GM19023 (cell line): ENCODE results near the gene SAMSN1.
A peak's percentile ranks its signal among the peaks of the same experiment; 100 is the strongest.
"Not testable (repeated sequence)": the region's sequence is repeated elsewhere in the genome, so short reads cannot be mapped to it uniquely, and the experiment has no call there.

Source experiments
- ATAC-seq: cut with Tn5 transposase; IDR thresholded peaks from one replicate; pipeline ENCODE4 v1.9.1; 2021; ENCODE audit warnings: mild to moderate bottlenecking, moderate library complexity; ENCODE audit not compliant: unreplicated experiment

SAMSN1 gene

DNA sequence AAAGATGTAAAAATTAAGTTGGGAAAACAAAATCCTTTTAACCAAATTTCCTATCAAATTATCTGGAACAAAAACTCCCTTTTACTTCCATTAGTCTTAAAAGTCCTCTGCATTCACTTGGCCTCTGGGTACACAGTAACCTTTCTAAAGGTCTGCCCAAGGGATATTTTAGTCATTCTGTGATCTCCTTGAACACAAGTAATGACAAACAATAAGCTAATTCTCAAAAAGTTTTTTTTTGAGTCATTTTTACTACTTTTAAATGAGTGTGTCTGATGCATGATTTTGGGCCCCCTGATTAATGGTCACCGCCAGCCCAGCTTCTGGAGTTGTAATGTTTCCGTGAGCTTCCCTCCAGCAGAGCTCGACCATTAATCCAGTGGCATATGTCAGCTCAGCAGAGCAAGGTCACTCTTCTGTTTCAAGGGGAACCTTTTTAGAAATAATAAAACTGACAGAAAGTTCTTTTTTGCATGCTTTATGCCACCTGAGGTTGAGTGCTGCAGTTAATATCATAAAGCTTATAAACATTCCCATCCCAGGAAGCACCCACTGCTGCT is 14.3 kb downstream of the SAMSN1 start:
- no peak for ATAC-seq

GRCh38 chr21:14530592-14530991 is 15.5 kb downstream of the SAMSN1 start:
- ATAC-seq: no peak

- ATAC-seq: no peak
Measured at GRCh38 chr21:14528815-14529214, 17.3 kb downstream of the SAMSN1 start.

DNA sequence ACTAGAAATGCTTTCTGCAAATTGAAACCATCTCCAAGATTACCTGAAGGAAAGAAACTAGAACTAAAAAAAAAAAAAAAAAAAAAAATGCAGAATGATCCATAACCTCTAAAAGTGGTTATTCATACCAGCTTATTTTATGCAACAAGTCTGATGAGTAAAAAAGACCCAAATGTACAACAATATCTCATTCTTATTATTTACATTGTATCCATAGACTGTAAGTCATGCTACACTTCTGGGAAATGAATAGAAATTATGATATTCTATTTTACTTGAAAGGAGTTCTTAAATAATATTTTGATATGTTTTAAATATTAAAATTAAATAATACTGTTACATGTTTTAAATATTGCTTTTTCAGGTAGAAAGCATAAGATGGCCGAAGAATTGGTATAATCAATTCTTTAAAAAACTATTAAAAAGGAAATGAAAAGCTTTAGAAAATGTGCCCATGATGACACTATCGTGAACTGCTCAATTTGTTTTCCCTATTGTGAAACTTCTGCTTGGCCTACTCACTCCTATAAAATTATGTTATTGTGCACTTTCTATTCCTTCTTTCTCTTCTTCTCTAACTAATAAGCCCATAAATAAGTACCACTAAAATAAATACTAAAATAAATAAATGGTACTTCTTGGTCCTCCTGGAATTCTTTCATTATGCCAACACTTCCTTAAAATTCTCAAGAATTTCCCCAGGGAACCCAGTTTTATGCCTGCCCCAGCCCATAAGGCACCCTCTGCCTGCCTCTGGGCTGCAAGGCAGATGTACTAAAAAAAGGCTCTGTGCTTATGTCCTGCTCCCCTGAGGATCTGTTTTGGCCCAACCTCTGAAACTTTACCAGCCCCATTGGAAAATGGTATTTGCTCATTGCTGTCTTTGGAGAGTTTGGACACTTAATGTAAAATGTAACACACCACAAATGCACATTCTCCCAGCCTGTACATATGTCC is 18.1 kb downstream of the SAMSN1 start:
- no peak for ATAC-seq

DNA sequence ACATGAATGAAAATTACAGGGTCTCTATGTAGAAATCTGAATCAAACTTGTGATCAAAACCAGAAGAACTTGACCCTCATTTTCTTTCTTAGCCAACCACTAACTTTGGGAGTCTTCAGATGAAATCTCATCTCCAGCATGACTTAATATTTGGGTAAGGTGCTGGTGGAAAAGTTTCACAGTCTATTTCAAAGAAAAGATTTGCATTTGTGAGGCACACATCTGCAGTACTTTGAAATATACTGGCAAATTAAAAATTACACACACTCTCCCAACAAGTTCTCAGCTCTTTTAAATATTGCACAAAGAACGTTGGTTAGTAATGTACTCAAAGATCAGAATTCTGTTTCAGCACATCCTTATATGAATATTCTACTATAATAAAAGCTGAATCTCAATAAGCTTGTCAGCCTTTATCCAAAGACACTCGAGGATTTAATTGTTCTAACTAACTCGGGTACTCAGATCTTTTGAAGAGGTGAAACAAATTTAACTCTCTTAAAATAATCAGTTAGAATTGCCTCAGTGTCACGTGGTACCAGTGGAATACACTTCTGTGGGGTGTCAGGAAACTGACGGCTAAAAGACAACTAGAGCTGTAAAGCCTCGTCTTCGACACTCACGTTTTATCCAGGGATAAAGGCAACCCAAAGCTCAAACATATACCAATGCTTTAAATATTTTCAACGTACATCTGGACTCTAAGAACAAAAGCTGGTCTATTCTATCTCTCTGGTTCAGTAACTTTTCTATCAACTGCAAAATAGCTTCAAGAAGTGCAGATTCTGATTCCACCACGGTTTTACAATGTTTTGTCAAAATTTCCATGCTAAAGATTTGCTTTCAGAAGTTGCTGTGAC is 19.0 kb downstream of the SAMSN1 start:
- ATAC-seq: no peak

GRCh38 chr21:14526199-14526598 is 19.9 kb downstream of the SAMSN1 start:
- no peak for ATAC-seq

- peak; percentile 83 for ATAC-seq
Measured at GRCh38 chr21:14523234-14523633, 22.9 kb downstream of the SAMSN1 start.

- ATAC-seq: no peak
Measured at GRCh38 chr21:14522736-14523135, 23.4 kb downstream of the SAMSN1 start.

GRCh38 chr21:14520535-14520934 is 25.6 kb downstream of the SAMSN1 start:
- no peak for ATAC-seq

- ATAC-seq: no peak
Measured at GRCh38 chr21:14519000-14519399, 27.1 kb downstream of the SAMSN1 start.

- no peak for ATAC-seq
Measured at GRCh38 chr21:14513804-14514203, 32.3 kb downstream of the SAMSN1 start.

DNA sequence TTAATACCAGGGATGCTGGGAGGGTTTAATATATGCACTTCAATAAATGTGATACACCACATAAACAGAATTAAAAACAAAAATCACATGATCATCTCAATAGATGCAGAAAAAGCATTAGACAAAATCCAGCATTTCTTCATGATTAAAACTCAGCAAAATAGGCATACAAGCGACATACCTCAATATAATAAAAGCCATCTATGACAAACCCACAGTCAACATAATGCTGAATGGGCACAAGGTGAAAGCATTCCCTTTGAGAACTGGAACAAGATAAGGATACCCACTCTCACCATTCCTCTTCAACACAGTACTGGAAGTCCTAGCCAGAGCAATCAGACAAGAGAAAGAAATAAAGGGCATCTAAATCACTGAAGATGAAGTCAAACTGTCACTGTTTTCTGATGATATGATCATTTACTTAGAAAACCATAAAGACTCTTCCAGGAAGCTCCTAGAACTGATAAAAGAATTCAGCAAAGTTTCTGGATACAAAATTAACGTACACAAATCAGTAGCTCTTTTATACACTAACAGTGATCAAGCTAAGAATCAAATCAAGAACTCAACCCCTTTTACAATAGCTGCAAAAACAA is 39.2 kb downstream of the SAMSN1 start:
- not testable (repeated sequence) for ATAC-seq

DNA sequence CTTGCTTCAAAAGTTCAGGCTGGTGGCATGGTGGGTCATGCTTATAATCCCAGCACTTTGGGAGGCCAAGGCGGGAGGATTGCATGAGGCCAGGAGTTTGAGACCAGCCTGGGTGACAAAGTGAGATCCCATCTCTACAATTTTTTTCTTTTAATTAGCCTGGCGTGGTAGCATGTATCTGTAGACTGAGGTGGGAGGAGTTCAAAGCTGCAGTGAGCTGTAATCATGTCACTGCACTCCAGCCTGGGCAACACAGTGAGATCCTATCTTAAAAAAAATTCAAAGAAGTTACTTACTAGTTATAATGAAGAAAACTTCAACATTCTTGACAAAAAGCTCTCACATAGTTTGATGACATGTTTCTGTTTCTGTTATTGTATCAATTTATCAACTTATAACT is 45.2 kb downstream of the SAMSN1 start:
- ATAC-seq: no peak

- ATAC-seq: no peak
Measured at GRCh38 chr21:14499316-14499715, 46.8 kb downstream of the SAMSN1 start.

GRCh38 chr21:14497825-14498224 is 48.3 kb downstream of the SAMSN1 start:
- ATAC-seq: no peak

DNA sequence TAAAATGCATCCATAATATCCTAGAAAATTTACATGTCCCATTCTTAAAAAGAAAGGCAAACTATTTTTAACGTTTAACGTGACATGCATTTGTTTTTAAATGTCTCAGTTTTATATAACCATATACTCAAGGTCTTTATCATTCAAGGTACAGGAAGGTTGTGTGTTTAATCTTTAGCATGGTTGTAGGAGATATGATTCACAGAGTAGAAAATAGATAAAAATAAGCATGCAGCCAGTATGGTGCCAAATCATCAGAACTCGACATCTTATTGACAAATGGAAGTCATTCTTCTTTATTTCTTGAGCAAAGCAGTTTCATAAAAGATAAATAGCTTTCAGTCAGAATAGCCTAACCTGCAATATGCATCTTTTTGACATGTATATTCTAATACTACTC is 51.0 kb downstream of the SAMSN1 start:
- no peak for ATAC-seq

- not testable (repeated sequence) for ATAC-seq
Measured at GRCh38 chr21:14494181-14494580, 51.9 kb downstream of the SAMSN1 start.

- no peak for ATAC-seq
Measured at GRCh38 chr21:14493731-14494130, 52.4 kb downstream of the SAMSN1 start.

DNA sequence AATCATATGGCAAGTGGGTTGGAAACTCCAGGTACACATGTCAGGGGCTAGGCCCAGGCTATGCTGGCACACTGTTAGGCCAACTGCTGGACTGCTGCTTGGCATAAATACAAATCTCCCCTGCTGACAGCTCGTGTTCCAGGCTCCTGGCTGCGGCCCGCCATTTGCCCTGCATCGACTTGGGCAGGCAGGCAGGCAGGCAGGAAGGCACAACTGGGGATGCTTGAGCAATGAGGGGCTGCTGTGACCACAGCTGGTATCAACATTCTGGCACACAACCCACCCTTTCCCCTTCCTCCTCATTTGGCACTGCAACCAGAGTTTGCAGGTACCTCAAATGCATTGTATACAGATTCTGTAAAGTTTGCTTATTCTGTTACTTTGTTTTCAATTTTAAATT is 53.2 kb downstream of the SAMSN1 start:
- no peak for ATAC-seq

- ATAC-seq: no peak
Measured at GRCh38 chr21:14491269-14491681, 54.8 kb downstream of the SAMSN1 start.

- no peak for ATAC-seq
Measured at GRCh38 chr21:14488672-14489204, 57.4 kb downstream of the SAMSN1 start.
